ENCODE measurements around the gene TYW1B. TPM values are rescaled to one million over a fixed set of nuclear protein-coding genes. Genes with fewer than 3 reads are reported as not detected.

Gene TYW1B
- total RNA-seq, 1 donor from 2014 or later, result 3.6 TPM

Small RNA genes within 50 kb of the gene (microRNA-seq; reads per million reads assigned to microRNA genes)
- not detected for gene MIR4650-2

Small RNA genes within 50 kb of the gene (small RNA-seq; reads per million reads assigned to genes)
- gene AC211469.2, result not detected
- gene MIR4650-2, result not detected
- not detected for gene RN7SL377P
- not detected for gene RN7SL625P

Other genes with a start within 250 kb of the TYW1B start
- 5.8 and 10.4 TPM in 2 replicates for gene POM121, start 96.9 kb upstream of the TYW1B start, total RNA-seq (ENCODE audit: low replicate concordance)
- 0.15 and 0.36 TPM in 2 replicates for gene TRIM74, start 141.3 kb upstream of the TYW1B start, total RNA-seq (ENCODE audit: low replicate concordance)
- gene SPDYE8, start 201.6 kb upstream of the TYW1B start, total RNA-seq (ENCODE audit: low replicate concordance), result not detected in 2 replicates
- not detected in 2 replicates for gene SPDYE11, start 229.7 kb upstream of the TYW1B start, total RNA-seq (ENCODE audit: low replicate concordance)